HCT116 (cell line): ENCODE measurements around the gene SLC7A8. TPM values are rescaled to one million over a fixed set of nuclear protein-coding genes. Genes with fewer than 3 reads are reported as not detected.
A peak's percentile ranks its signal among the peaks of the same experiment; 100 is the strongest.

Experiments used
- ATAC-seq: fragments of 200-7000 bp; cut with Tn5 transposase; 2 replicates; pipeline ENCODE4 v1.9.1; 2020; ENCODE audit warnings: mild to moderate bottlenecking, moderate library complexity
- BruUV-seq: library from RNA; stranded (reverse); fragments of 400-500 nt; replicated peaks from 2 replicates; lab custom pipeline; 2021; lab: Mats Ljungman, UMichigan
- CTCF ChIA-PET: fragments of 300-600 bp; sonication (Branson Sonifier 250); formaldehyde crosslinking; loops from one replicate; lab custom pipeline; 2021; ENCODE audit warnings: antibody characterized with exemption; lab: Charles Lee
- POLR2A ChIA-PET: fragments of 300-600, 350-600 bp; sonication (Branson Sonifier 250); formaldehyde crosslinking; loops from one replicate; lab custom pipeline; 2021; ENCODE audit warnings: antibody characterized with exemption; lab: Charles Lee
- RAD21 ChIA-PET, 2 experiments: fragments of 300-600 bp; sonication (Branson Sonifier 250); formaldehyde crosslinking; loops; one replicate each; lab custom pipeline; 2023; ENCODE audit warnings: low total read pairs in 2 of 2; ENCODE audit not compliant: uncharacterized antibody in 2 of 2, unreplicated experiment in 2 of 2, low non-redundant PET in 1 of 2; lab: Charles Lee
- DNase-seq: peaks from one replicate; pipeline ENCODE4 v3.0.0-alpha.2; 2010; ENCODE audit warnings: low read depth, low spot score
- H2AFZ ChIP-seq: fragments of 200-600 bp; shearing (Covaris generic), sonication (generic); 2 replicates; pipeline ENCODE4 v1.6.1; 2017; ENCODE audit warnings: low read depth, mixed run types, mixed read lengths, antibody characterized with exemption, low read length; ENCODE audit not compliant: poor library complexity, severe bottlenecking
- H3K27ac ChIP-seq: 2 replicates; pipeline ENCODE4 v1.5.1; 2012; ENCODE audit warnings: low read depth, low read length
- H3K27me3 ChIP-seq: fragments of 200-600 bp; sonication (generic); 2 replicates; pipeline ENCODE4 v1.6.1; 2016; ENCODE audit warnings: mixed run types, low read length, mixed read lengths; ENCODE audit not compliant: insufficient read depth
- H3K36me3 ChIP-seq, 2 experiments: fragments of 200-500 bp in 1 of 2; fragments of 200-600 bp in 1 of 2; sonication (Bioruptor generic) in 1 of 2; sonication (generic) in 1 of 2; 2 replicates each; pipeline versions ENCODE4 v1.5.1 to v1.6.1; 2014 to 2016; ENCODE audit warnings: low read length in 2 of 2, inconsistent platforms in 1 of 2, mixed read lengths in 1 of 2, mixed run types in 1 of 2; ENCODE audit not compliant: insufficient read depth in 2 of 2, control insufficient read depth in 1 of 2
- H3K4me1 ChIP-seq, 2 experiments: fragments of 200-600 bp in 1 of 2; sonication (generic) in 1 of 2; 2 replicates each; pipeline versions ENCODE4 v1.5.1 to v1.6.1; 2012 to 2017; ENCODE audit warnings: low read length in 2 of 2, inconsistent platforms in 1 of 2, mild to moderate bottlenecking in 1 of 2, mixed read lengths in 1 of 2, mixed run types in 1 of 2, moderate library complexity in 1 of 2; ENCODE audit not compliant: insufficient read depth in 2 of 2, control insufficient read depth in 1 of 2
- H3K4me2 ChIP-seq: fragments of 200-600 bp; sonication (generic); 2 replicates; pipeline ENCODE4 v1.6.1; 2017; ENCODE audit warnings: mixed run types, low read length, mixed read lengths
- H3K4me3 ChIP-seq, 2 experiments: fragments of 200-600 bp in 1 of 2; sonication (generic) in 1 of 2; replicated peaks in 1 of 2; 2 replicates each; pipeline ENCODE4 v1.5.1; 2011 to 2016; ENCODE audit warnings: low read length in 2 of 2, control low read depth in 1 of 2, low read depth in 1 of 2, mild to moderate bottlenecking in 1 of 2, mixed read lengths in 1 of 2, mixed run types in 1 of 2
- H3K79me2 ChIP-seq: fragments of 200-600 bp; sonication (generic); 2 replicates; pipeline ENCODE4 v1.6.1; 2017; ENCODE audit warnings: mild to moderate bottlenecking, mixed run types, low read length, moderate library complexity, mixed read lengths; ENCODE audit not compliant: insufficient read depth
- H3K9ac ChIP-seq: fragments of 200-600 bp; sonication (generic); 2 replicates; pipeline ENCODE4 v1.6.1; 2016; ENCODE audit warnings: low read length, mixed read lengths
- H3K9me2 ChIP-seq: fragments of 200-600 bp; sonication (generic), shearing (Covaris generic); 2 replicates; pipeline ENCODE4 v1.6.1; 2017; ENCODE audit warnings: mixed run types, mild to moderate bottlenecking, moderate library complexity; ENCODE audit not compliant: insufficient read depth
- H3K9me3 ChIP-seq, 2 experiments: fragments of 200-500 bp in 1 of 2; fragments of 200-600 bp in 1 of 2; sonication (Bioruptor generic) in 1 of 2; sonication (generic) in 1 of 2; 2 replicates each; pipeline ENCODE4 v1.6.1; 2014 to 2017; ENCODE audit warnings: low read length in 2 of 2, mixed read lengths in 2 of 2, inconsistent platforms in 1 of 2, low read depth in 1 of 2, mild to moderate bottlenecking in 1 of 2, mixed run types in 1 of 2, moderate library complexity in 1 of 2; ENCODE audit not compliant: control insufficient read depth in 1 of 2, insufficient read depth in 1 of 2
- H4K20me1 ChIP-seq: fragments of 200-600 bp; sonication (generic), shearing (Covaris generic); 2 replicates; pipeline ENCODE4 v1.6.1; 2017; ENCODE audit warnings: mixed run types, mild to moderate bottlenecking, moderate library complexity; ENCODE audit not compliant: insufficient read depth
- CBX3 ChIP-seq: IDR thresholded peaks from 2 replicates; pipeline ENCODE4 v1.6.1; 2012; ENCODE audit warnings: low read depth
- EGR1 ChIP-seq: IDR thresholded peaks from 2 replicates; pipeline ENCODE4 v1.6.1; 2012; ENCODE audit warnings: low read depth
- ELF1 ChIP-seq: IDR thresholded peaks from 2 replicates; pipeline ENCODE4 v1.6.1; 2012; ENCODE audit warnings: low read depth, borderline replicate concordance
- EZH2 ChIP-seq: fragments of 200-600 bp; sonication (generic); IDR thresholded peaks from 2 replicates; pipeline ENCODE4 v1.6.1; 2017; ENCODE audit warnings: antibody characterized with exemption, mixed run types
- FOSL1 ChIP-seq: IDR thresholded peaks from 2 replicates; pipeline ENCODE4 v1.6.1; 2012; ENCODE audit warnings: low read depth
- JUND ChIP-seq: IDR thresholded peaks from 2 replicates; pipeline ENCODE4 v1.6.1; 2012
- POLR2AphosphoS5 ChIP-seq: IDR thresholded peaks from 2 replicates; pipeline ENCODE4 v1.6.1; 2011; ENCODE audit warnings: mild to moderate bottlenecking, low read depth, low read length, moderate library complexity
- RAD21 ChIP-seq: IDR thresholded peaks from 2 replicates; pipeline ENCODE4 v1.6.1; 2012; ENCODE audit warnings: low read depth, mild to moderate bottlenecking
- SIN3A ChIP-seq: IDR thresholded peaks from 2 replicates; pipeline ENCODE4 v1.6.1; 2012; ENCODE audit warnings: low read depth
- SP1 ChIP-seq: IDR thresholded peaks from 2 replicates; pipeline ENCODE4 v1.6.1; 2012; ENCODE audit warnings: low read depth
- SRF ChIP-seq: IDR thresholded peaks from 2 replicates; pipeline ENCODE4 v1.6.1; 2012; ENCODE audit warnings: low read depth
- TCF7L2 ChIP-seq: IDR thresholded peaks from 2 replicates; pipeline ENCODE4 v1.7.0; 2011; ENCODE audit warnings: borderline replicate concordance, inconsistent platforms; ENCODE audit not compliant: insufficient read depth, insufficient read length; ENCODE audit errors: extremely low read depth
- YY1 ChIP-seq: IDR thresholded peaks from 2 replicates; pipeline ENCODE4 v1.6.1; 2011; ENCODE audit warnings: low read length, low read depth, moderate library complexity, mild to moderate bottlenecking; ENCODE audit not compliant: insufficient replicate concordance; ENCODE audit errors: extremely low read depth
- ZFX ChIP-seq: fragments of 450-650 bp; IDR thresholded peaks from 2 replicates; pipeline ENCODE4 v1.6.1; 2017
- ZNF274 ChIP-seq: fragments of 200-500 bp; sonication (Bioruptor generic); IDR thresholded peaks from 2 replicates; pipeline ENCODE4 v1.6.1; 2014; ENCODE audit warnings: mild to moderate bottlenecking, low read depth, low read length, inconsistent platforms
- intact Hi-C: fragments of 100-400 bp; cut with micrococcal nuclease; formaldehyde crosslinking; loops from 2 replicates; pipeline ENCODE4 v1.10.0; 2022
- total RNA-seq: library from RNA; stranded (reverse); gene quantifications from one replicate; pipeline ENCODE4 v1.2.1, GENCODE V29; 2021; ENCODE audit not compliant: unreplicated experiment
- TF ChIP-seq, protein P1 (sequence below): IDR thresholded peaks from 2 replicates; pipeline ENCODE4 v1.6.1; 2012

The SLC7A8 gene
- total RNA-seq, 1 experiment from 2014 or later: 5.3 TPM

DNA sequence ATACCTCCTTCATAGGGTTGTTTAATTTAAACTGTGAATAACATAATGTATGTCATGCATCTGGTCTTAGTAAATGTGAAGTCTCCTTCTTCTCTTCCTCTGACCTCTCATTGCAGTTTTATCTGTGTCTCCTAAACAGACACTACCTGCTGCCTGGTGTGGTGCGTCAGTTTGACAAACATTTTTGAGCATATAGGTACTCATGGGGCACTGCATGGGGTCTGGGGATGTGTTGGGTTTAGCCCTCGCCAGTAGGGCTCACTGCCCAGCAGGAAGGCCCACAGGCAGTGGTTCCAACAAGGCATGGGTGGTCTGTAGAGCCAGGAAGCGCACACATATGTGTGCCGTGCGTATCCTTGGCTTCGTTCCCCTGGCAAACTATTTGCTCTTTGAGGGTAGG is 61.4 kb downstream of the SLC7A8 start (continued):
- no peak for TF ChIP-seq SIN3A

DNA sequence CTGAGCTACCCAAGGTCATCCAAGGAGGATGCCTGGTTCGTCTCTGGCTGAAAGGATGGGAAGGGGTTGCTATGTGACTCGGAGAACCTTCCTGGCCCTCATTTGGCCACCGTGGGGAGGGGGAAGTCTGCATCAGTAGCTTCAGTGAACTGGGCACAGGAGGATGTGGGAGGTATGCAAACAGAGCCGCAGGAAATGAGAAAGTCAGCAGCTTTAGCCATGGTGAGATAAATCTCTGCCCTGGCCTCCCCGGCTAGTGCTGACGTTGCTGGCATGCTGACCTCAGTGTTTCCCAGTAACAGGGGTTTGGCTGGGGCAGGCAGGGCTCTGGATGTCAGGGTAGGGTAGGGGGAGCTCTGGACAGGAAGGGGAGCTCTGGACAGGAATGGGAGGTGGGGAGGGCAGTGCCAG is 62.1 kb downstream of the SLC7A8 start:
- BruUV-seq: no TSS peak
- Histone ChIP-seq H3K4me3 (no peak overlapping the region), H4K20me1 (no peaks in the 10 kb centered on the region), H3K4me1 (no peaks in the 10 kb centered on the region), H3K27me3 (no peaks in the 10 kb centered on the region), H3K79me2 (no peaks in the 10 kb centered on the region), H3K9me3 (no peaks in the 10 kb centered on the region), H2AFZ (no peak overlapping the region), H3K4me2 (no peak overlapping the region), H3K27ac (no peak overlapping the region), H3K36me3 (no peaks in the 10 kb centered on the region), H3K9me2 (no peaks in the 10 kb centered on the region), H3K9ac (no peak overlapping the region)
- POLR2A ChIA-PET: interaction anchor here (1.0 to 1.6 kb wide), 3 partner anchors 27 to 69 kb away, joined by 3 to 5 read pairs (median 4); partner anchors contain the start of genes ACIN1 and C14orf119
- ATAC-seq (no peak), DNase-seq (no peak)
- RAD21 ChIA-PET: interaction anchor here (1.0 to 2.4 kb wide), 6 partner anchors 44 to 134 kb away, joined by 3 to 24 read pairs (median 4); no protein-coding TSS in a partner anchor
- intact Hi-C loops: loop anchor here (2.0 to 5.0 kb wide), 2 partner anchors 177 to 261 kb away; no protein-coding TSS in a partner anchor
- CTCF ChIA-PET: interaction anchor here (1.0 to 4.3 kb wide), 25 partner anchors 9 to 259 kb away, joined by 3 to 162 read pairs (median 8); partner anchors contain the start of genes ACIN1, C14orf119, CDH24 and PABPN1
- TF ChIP-seq EGR1: no peak
- TF ChIP-seq ELF1: no peak
- no peak for TF ChIP-seq SRF

DNA sequence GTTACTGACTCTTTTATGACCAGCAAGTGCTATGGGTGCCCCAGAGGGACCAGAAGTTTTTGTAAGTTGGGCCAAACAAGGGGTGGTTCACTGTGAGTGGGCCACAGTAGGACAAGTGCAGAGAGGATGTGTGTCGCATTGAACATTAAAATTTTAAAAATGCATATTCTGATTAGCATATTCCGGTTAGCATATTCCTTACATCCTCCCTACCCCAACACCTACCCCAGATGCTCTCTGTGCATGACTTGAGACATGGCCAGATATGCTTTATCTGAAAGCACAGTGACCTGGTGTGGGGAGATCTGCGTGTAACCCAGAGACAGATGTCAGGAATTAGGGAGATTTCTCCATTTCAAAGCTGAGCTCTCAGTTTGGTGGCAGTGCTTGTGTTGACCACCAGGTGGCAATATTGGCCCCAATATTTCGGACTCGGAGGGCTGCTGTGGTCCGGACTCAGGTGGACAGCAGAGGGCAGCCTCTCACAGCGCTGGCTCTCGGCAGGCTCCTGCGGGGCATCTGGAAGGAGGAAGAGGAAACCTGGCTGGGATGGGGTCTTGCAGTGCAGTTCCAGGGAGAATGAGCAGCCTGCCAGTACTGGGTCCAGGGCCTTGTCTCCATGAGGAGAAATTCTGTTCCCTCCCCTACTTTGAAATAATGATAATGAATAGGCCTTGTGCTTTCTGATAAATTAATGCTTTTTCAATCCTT is 62.8 kb downstream of the SLC7A8 start:
- peaks cover 0 to 3% of the 10 kb centered on the region in 2 experiments; a peak in 2 of 4 replicates for H3K4me1 ChIP-seq
- no peaks in the 10 kb centered on the region for H3K9me3 ChIP-seq
- DNase-seq (peak; percentile 73), ATAC-seq (peak; percentile 97)
- intact Hi-C loops: loop anchor here (1.0 to 5.0 kb wide), 3 partner anchors 67 to 262 kb away; no protein-coding TSS in a partner anchor
- RAD21 ChIA-PET: interaction anchor here (0.6 to 2.4 kb wide), 15 partner anchors 26 to 181 kb away, joined by 3 to 24 read pairs (median 4); partner anchors contain the start of genes ACIN1 (in 1 of the 2) and C14orf119 (in 1 of the 2)
- POLR2A ChIA-PET: interaction anchor here (1.0 to 1.6 kb wide), 4 partner anchors 26 to 69 kb away, joined by 3 to 9 read pairs (median 4); partner anchors contain the start of genes ACIN1, C14orf119 and SLC7A8
- no peaks in the 10 kb centered on the region for H3K36me3 ChIP-seq
- no peak overlapping the region for H3K9ac ChIP-seq
- no peaks in the 10 kb centered on the region for H4K20me1 ChIP-seq
- no peaks in the 10 kb centered on the region for H3K27me3 ChIP-seq
- no peaks in the 10 kb centered on the region for H3K79me2 ChIP-seq
- H3K27ac ChIP-seq: no peak overlapping the region
- H2AFZ ChIP-seq: no peak overlapping the region
- H3K9me2 ChIP-seq: no peaks in the 10 kb centered on the region
- CTCF ChIA-PET: interaction anchor here (0.6 to 4.3 kb wide), 50 partner anchors 8 to 440 kb away, joined by 3 to 162 read pairs (median 4); partner anchors contain the start of genes ACIN1, BCL2L2, C14orf119 and CDH24
- H3K4me2 ChIP-seq: no peak overlapping the region
- H3K4me3 ChIP-seq: no peak overlapping the region
- BruUV-seq: no TSS peak
- TF ChIP-seq ELF1: no peak
- no peak for TF ChIP-seq ZNF274
- TF ChIP-seq JUND: no peak
- TF ChIP-seq, protein P1, sequence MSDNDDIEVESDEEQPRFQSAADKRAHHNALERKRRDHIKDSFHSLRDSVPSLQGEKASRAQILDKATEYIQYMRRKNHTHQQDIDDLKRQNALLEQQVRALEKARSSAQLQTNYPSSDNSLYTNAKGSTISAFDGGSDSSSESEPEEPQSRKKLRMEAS: no peak
- TF ChIP-seq POLR2AphosphoS5: no peak
- peak; percentile 99 for TF ChIP-seq RAD21
- peak; percentile 68 for TF ChIP-seq YY1
- no peak for TF ChIP-seq EZH2
- no peak for TF ChIP-seq ZFX
- TF ChIP-seq SRF: no peak
- no peak for TF ChIP-seq CBX3
- no peak for TF ChIP-seq SP1
- TF ChIP-seq TCF7L2: no peak
- TF ChIP-seq FOSL1: no peak
